ENCODE measurements around the gene NPR2.
A peak's percentile ranks its signal among the peaks of the same experiment; 100 is the strongest.

The NPR2 gene

GRCh38 chr9:35781066-35781465 lies 10.3 kb upstream of the NPR2 start:
- ATAC-seq = no peak
- Mint-ChIP-seq H3K4me3 (no peak overlapping the region), H3K27ac (no peak overlapping the region), H3K27me3 (no peaks in the 10 kb centered on the region), H3K9me3 (no peaks in the 10 kb centered on the region), H3K4me1 (no peaks in the 10 kb centered on the region)
- DNase-seq = no peak

GRCh38 chr9:35783418-35783817 lies 8.0 kb upstream of the NPR2 start:
- Mint-ChIP-seq H3K9me3 (no peaks in the 10 kb centered on the region), H3K27ac (no peak overlapping the region), H3K4me3 (no peak overlapping the region), H3K4me1 (no peaks in the 10 kb centered on the region), H3K27me3 (no peaks in the 10 kb centered on the region)
- no peak for DNase-seq
- ATAC-seq = no peak

- Mint-ChIP-seq H3K4me3 (no peak overlapping the region), H3K9me3 (no peaks in the 10 kb centered on the region), H3K4me1 (peaks cover 9% of the 10 kb centered on the region), H3K27ac (no peak overlapping the region), H3K27me3 (no peaks in the 10 kb centered on the region)
- DNase-seq (no peak), ATAC-seq (no peak)
Measured at GRCh38 chr9:35789541-35789940, 1.9 kb upstream of the NPR2 start.

- H3K27ac Mint-ChIP-seq = no peak overlapping the region
- H3K9me3 Mint-ChIP-seq = no peaks in the 10 kb centered on the region
- no peak overlapping the region for H3K4me3 Mint-ChIP-seq
- ATAC-seq (peak; percentile 4), DNase-seq (no peak)
- no peaks in the 10 kb centered on the region for H3K27me3 Mint-ChIP-seq
- peaks cover 9% of the 10 kb centered on the region for H3K4me1 Mint-ChIP-seq
Measured at GRCh38 chr9:35790025-35790384, 1.4 kb upstream of the NPR2 start.

GRCh38 chr9:35790385-35791296 lies 750 bp upstream of the NPR2 start:
- H3K9me3 Mint-ChIP-seq = no peaks in the 10 kb centered on the region
- no peaks in the 10 kb centered on the region for H3K27me3 Mint-ChIP-seq
- H3K27ac Mint-ChIP-seq = peak overlapping the region; percentile 77 to 88
- ATAC-seq (peak; percentile 80), DNase-seq (peak; percentile 49 to 50)
- H3K4me1 Mint-ChIP-seq = peaks cover 9% of the 10 kb centered on the region
- H3K4me3 Mint-ChIP-seq = peak overlapping the region in 1 of 2 donors; percentile 45

GRCh38 chr9:35792024-35792813 lies 828 bp downstream of the NPR2 start:
- Mint-ChIP-seq H3K4me1 (peaks cover 14% of the 10 kb centered on the region), H3K4me3 (no peak overlapping the region), H3K9me3 (no peaks in the 10 kb centered on the region), H3K27me3 (no peaks in the 10 kb centered on the region), H3K27ac (no peak overlapping the region)
- no peak for DNase-seq
- ATAC-seq = no peak

- Mint-ChIP-seq H3K27me3 (no peaks in the 10 kb centered on the region), H3K4me1 (peaks cover 20% of the 10 kb centered on the region), H3K9me3 (no peaks in the 10 kb centered on the region), H3K27ac (no peak overlapping the region), H3K4me3 (no peak overlapping the region)
- ATAC-seq = no peak
- no peak for DNase-seq
Measured at GRCh38 chr9:35792826-35793225, 1.4 kb downstream of the NPR2 start.

GRCh38 chr9:35793461-35793860 lies 2.1 kb downstream of the NPR2 start:
- H3K4me1 Mint-ChIP-seq = peaks cover 24% of the 10 kb centered on the region
- H3K9me3 Mint-ChIP-seq = no peaks in the 10 kb centered on the region
- DNase-seq = no peak
- no peak overlapping the region for H3K27ac Mint-ChIP-seq
- H3K4me3 Mint-ChIP-seq = no peak overlapping the region
- H3K27me3 Mint-ChIP-seq = no peaks in the 10 kb centered on the region
- no peak for ATAC-seq

GRCh38 chr9:35795695-35796094 lies 4.3 kb downstream of the NPR2 start:
- no peaks in the 10 kb centered on the region for H3K9me3 Mint-ChIP-seq
- H3K27ac Mint-ChIP-seq = no peak overlapping the region
- H3K4me3 Mint-ChIP-seq = no peak overlapping the region

GRCh38 chr9:35797311-35798109 lies 6.1 kb downstream of the NPR2 start:
- no peaks in the 10 kb centered on the region for H3K27me3 Mint-ChIP-seq
- DNase-seq (no peak), ATAC-seq (no peak)
- H3K27ac Mint-ChIP-seq = no peak overlapping the region
- peaks cover 21% of the 10 kb centered on the region for H3K4me1 Mint-ChIP-seq
- no peak overlapping the region for H3K4me3 Mint-ChIP-seq
- no peaks in the 10 kb centered on the region for H3K9me3 Mint-ChIP-seq

More at GRCh38 chr9:35795695-35796094, 4.3 kb downstream of the NPR2 start:
- ATAC-seq = no peak
- no peak for DNase-seq
- Mint-ChIP-seq H3K27me3 (no peaks in the 10 kb centered on the region), H3K4me1 (peaks cover 25% of the 10 kb centered on the region)

- peaks cover 21% of the 10 kb centered on the region for H3K4me1 Mint-ChIP-seq
- DNase-seq (peak in 1 of 2 donors; percentile 34), ATAC-seq (peak; percentile 93)
- H3K9me3 Mint-ChIP-seq = no peaks in the 10 kb centered on the region
- H3K27me3 Mint-ChIP-seq = no peaks in the 10 kb centered on the region
- no peak overlapping the region for H3K4me3 Mint-ChIP-seq
- H3K27ac Mint-ChIP-seq = peak overlapping the region in 1 of 2 donors; percentile 58
Measured at GRCh38 chr9:35798658-35799374, 7.4 kb downstream of the NPR2 start.

GRCh38 chr9:35800530-35800929 lies 9.1 kb downstream of the NPR2 start:
- Mint-ChIP-seq H3K9me3 (no peaks in the 10 kb centered on the region), H3K27me3 (no peaks in the 10 kb centered on the region), H3K4me3 (no peak overlapping the region), H3K4me1 (peaks cover 21% of the 10 kb centered on the region), H3K27ac (no peak overlapping the region)
- no peak for ATAC-seq
- DNase-seq = no peak

- Mint-ChIP-seq H3K4me1 (peaks cover 24% of the 10 kb centered on the region), H3K27ac (peak overlapping the region; percentile 0 to 20), H3K27me3 (no peaks in the 10 kb centered on the region), H3K9me3 (no peaks in the 10 kb centered on the region), H3K4me3 (no peak overlapping the region)
- DNase-seq (no peak), ATAC-seq (no peak)
Measured at GRCh38 chr9:35801328-35802128, 10.1 kb downstream of the NPR2 start.

GRCh38 chr9:35806101-35806500 lies 14.7 kb downstream of the NPR2 start:
- Mint-ChIP-seq H3K9me3 (no peaks in the 10 kb centered on the region), H3K27me3 (no peaks in the 10 kb centered on the region), H3K4me3 (no peak overlapping the region), H3K27ac (no peak overlapping the region), H3K4me1 (peaks cover 14% of the 10 kb centered on the region)
- ATAC-seq (no peak), DNase-seq (no peak)
